ENCODE results near the gene WNT3.

WNT3 gene

GRCh38 chr17:46789610-46790009, 28.9 kb downstream of the WNT3 start:
- in situ Hi-C loops (cut with MboI; ENCODE audit: low sequenced_read_pairs), result no loop called here

DNA sequence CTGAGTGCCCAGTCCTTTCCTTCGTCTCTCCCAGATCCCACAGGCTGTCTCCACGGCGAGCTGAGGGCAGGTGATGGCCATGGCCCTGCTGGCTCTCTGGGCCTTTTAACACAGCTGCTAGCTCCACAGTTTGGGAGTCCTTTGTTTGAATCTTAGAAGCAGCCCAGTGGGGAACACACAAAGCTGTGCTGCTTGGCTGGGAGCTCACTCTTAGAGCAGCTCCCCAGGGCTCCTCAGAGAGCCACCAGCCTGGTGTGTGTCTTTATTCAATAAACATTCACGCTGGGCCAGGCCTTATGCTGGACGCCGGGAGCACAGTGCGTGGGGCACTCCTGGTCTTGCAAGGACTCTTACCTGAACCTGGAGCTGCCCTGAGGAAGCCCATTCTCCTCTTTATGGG, 29.7 kb downstream of the WNT3 start:
- in situ Hi-C loops (cut with MboI; ENCODE audit: low sequenced_read_pairs), result no loop called here

- in situ Hi-C loops (cut with MboI; ENCODE audit: low sequenced_read_pairs), result no loop called here
Measured at GRCh38 chr17:46788300-46788699, 30.2 kb downstream of the WNT3 start.

DNA sequence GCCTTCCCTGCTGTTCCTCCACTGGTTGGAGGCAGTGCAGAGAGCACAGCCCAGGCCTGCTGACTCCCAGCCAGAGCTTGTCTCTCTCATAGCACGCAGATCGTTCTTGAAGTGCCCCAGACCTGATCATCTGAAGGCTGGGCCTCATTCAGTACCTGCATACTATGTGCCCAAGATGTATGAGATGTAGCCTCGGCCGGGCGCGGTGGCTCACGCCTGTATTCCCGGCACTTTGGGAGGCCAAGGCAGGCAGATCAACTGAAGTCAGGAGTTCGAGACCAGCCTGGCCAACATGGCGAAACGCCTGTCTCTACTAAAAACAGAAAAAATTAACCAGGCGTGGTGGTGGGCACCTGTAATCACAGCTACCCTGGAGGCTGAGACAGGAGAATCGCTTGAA, 31.0 kb downstream of the WNT3 start:
- in situ Hi-C loops (cut with MboI; ENCODE audit: low sequenced_read_pairs), result no loop called here

- in situ Hi-C loops (cut with MboI; ENCODE audit: low sequenced_read_pairs), result no loop called here
Measured at GRCh38 chr17:46785696-46786095, 32.8 kb downstream of the WNT3 start.

DNA sequence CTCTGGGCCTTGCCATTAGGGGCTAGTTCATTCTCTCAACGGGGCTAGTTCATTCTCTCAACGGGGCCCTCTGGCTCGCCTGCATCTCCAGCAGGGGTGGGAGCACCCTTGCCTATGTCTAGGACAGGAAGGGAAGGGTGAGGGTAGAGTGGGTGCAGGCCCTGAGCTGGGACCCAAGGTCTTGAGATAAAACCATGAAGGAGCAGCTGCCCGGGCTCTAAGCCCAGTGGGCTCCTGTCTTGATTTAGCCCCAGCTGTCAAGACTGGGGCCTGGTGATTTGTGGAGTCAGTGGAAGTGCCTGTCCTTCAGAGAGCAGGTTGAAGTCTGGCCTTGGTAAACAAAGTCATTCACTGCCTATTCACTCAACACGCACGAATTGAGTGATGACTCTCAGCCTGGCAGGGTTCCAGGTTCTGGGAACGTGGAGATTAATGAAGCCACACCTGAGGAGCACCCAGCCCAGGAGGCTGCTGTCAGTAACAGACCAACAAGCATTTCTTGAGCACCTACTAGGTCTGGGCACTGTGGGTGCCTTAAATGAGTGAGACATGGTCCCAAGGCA, 35.4 kb downstream of the WNT3 start:
- in situ Hi-C loops (cut with MboI; ENCODE audit: low sequenced_read_pairs), result no loop called here

DNA sequence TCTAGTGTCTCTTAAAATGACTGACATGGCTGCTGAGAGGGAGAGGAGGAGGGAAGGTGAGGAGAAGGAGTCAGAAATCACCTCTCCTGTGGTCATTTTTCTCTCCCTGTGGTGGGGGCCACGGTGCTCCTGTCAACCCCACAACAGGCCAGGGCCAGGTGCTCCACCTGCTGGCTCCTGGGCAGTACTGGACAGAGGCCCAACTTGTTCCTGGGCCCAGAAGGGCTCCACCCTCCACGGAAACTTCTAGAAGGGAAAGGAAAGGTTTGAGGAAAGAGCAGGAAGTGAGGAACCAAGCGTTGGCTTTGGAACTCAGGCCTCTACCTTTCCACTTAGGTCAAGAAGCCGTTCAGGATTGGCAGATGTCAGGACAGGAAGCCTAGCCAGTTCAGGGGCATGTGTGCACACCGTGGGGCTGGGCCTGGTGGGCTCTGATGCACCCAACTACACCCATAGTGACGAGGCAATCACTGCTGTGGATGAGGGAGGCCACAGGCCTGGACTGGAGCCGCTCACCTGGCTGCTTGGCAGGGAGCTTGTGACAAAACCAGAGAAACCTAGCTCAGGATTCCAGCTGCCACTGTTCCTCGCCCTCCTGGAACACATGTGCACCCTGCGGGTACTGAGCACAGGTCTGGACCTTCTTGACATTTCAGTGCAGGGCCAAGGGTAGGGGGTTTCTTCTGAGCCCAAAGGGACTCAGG, 36.1 kb downstream of the WNT3 start:
- in situ Hi-C loops (cut with MboI; ENCODE audit: low sequenced_read_pairs), result no loop called here

DNA sequence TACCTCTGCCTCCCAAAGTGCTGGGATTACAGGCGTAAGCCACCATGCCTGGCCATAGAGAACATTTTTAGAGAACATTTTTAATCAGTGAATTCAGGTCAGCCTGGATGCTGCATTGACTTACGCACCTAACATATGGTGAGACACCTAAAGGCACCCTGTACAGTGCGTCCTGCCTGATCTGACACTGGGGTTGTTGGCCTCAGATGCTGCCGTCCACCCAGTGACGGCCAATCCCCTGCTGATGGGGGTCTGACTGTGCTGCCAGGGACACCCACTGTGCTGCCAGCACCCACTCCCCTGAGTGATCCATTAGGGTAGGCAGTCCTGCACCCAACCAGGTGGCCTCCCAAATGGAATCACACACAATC, 38.5 kb downstream of the WNT3 start:
- in situ Hi-C loops (cut with MboI; ENCODE audit: low sequenced_read_pairs), result no loop called here

DNA sequence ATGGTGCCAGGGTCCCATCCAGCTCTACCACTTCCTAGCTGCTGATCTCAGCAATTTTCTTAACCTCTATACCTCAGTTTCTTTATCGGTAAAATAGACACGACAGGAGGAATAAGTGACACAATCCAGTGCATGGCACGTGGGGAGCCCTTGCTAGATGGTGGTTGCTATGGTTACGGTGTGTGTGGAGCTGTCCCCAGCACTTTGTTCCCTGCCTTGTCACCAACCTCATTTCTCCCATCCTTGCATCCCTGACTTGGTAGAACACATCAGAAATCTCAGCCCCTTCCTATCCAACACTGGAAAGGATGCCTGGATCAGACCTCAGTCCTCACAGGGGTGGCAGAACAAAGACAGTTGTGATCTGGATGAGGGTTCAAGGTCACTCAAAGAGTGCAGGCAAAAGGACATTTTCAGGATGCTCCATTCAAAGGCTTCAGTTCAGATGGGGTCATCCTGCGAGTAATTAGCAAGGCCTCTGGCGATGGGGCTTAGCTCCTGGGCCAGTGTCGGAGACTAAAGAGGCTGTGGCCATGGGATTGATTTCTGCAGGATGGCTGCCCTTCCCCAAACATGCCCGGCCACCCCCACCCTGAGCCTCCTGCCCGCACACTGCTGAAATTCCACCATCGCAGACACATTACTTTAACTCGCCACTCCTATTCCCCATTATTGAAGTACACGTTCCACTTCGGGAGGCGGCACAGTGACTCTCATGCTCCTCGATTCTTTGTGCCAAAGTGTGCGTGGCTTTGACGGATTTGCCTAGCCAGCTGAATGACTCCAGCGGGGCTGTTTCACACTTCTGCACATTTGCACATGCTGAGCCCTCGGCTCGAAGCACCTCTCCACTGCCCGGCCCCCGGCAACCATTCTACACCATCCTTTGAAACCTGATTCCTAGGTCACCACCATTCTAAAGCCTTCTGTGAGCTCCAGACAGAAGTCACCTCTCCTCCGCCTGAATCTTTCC, 40.3 kb downstream of the WNT3 start:
- in situ Hi-C loops (cut with MboI; ENCODE audit: low sequenced_read_pairs), result no loop called here

DNA sequence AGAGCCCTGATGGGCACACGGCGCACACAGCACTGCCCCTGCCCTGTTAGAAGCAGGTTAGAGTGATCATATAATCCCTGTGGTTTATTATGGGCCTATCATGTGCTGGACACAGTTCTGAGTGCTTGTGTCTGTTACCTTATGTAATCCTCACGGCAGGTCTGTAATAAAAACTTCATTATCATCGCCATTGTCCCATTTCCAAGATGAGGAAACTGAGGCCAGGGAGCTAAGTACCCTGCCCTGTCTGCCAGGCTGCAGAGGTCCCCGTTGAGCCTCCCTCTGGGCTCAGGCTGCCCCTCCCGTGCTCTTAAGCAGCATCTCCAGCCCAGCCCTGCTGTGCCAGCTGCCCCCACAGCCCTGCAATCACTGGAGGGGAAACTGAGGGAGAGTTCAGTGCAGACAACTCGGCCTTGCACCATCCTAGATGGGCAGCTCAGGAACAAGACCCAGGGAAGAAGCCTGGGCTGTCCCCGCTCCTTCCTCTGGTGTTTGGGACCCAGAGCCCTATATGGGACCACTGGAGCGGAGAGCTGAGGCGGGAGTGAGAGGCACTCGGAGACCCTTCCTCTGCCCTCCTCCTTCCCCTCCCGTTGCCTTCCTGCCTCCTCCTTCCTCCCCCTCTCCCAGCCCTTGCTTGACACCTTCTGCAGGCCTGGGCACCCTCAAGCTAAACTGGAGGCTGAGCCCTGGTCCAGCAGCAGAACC, 42.0 kb downstream of the WNT3 start:
- in situ Hi-C loops (cut with MboI; ENCODE audit: low sequenced_read_pairs), result no loop called here

GRCh38 chr17:46774108-46774737, 44.3 kb downstream of the WNT3 start:
- in situ Hi-C loops (cut with MboI; ENCODE audit: low sequenced_read_pairs), result no loop called here

- in situ Hi-C loops (cut with MboI; ENCODE audit: low sequenced_read_pairs), result no loop called here
Measured at GRCh38 chr17:46773676-46774075, 44.8 kb downstream of the WNT3 start.

GRCh38 chr17:46773221-46773605, 45.3 kb downstream of the WNT3 start:
- in situ Hi-C loops (cut with MboI; ENCODE audit: low sequenced_read_pairs), result no loop called here

GRCh38 chr17:46772475-46773220, 45.8 kb downstream of the WNT3 start:
- in situ Hi-C loops (cut with MboI; ENCODE audit: low sequenced_read_pairs), result no loop called here

DNA sequence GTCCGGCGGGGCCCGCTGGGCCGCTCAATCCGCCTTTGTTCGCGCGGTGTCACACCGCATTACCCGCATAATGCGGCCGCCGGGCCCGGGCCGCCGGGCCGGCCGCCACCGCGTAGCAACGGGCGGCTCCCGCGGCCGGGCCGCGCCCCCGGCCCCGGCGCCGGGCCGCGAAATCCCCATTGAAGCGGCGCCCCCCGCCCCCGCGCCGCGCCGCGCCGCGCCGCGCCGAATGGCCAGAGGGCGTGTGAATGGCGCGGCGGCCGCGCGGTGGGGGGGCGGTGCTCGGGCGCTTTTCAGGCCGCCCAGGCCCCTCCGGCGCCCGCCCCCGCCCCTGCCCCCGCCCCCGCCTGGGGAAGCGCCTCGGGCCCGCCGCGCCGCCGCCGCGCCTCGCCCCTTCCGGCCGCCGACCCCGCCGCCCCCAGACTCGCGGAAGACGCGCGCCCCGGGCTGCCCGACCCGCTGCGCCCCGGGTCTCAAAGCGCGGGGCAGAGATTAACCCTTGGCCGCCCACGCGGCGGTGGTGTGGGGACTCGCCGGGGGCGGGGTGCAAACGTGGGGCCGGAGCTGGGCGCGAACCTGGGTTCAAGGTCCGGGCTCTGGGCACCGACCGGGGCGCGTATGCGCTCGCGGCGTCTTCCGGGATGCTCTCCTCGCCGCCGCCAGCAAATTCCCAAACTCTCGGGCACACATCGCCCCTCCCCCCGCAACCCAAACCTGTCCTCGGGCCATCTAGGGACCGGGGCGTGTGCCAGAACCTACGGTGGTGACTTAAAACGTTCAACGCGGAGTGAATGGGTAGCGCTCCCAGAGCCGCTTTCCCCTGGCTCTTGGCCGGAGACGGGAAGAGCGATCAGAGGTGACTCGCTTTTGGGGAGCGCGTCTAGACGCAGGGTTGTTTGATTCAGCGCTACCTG, 46.7 kb downstream of the WNT3 start:
- in situ Hi-C loops (cut with MboI; ENCODE audit: low sequenced_read_pairs), result no loop called here

DNA sequence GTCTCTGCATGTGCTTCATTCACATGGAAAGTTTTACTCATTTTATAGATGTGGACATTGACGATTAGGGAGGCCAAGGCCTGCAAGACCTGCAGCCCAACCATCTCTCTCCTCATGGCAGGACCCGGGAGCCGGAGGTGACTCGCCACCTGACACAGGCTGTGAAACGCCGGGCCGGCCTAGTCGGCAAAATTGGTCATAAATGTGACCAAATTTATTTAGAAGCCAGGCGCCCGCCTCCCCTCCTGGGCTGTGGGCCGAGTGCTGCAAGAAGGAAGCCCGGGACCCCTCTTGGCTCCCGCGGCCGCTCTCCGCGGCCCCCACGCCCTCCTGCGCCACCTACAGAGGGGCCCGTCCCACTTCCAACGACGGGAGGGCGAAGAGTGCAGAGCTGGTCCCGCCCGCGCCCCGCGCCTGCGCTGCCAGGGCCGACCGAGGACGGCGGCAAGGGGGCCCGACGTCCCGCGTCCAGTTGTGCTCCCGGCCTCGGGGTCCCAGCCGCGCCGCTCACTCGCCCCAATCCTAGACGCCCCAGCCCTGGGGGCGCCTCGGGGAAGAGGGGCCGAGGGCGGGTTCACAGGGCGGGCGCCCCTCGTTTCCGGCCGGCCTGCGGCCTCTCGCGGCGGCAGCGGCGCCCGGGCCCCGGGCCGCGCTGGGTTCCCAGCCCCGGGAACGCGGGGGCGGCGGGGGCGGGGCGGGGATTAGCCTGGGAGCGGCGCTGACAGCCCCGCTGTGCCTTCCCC, 47.5 kb downstream of the WNT3 start:
- in situ Hi-C loops (cut with MboI; ENCODE audit: low sequenced_read_pairs), result no loop called here

GRCh38 chr17:46770439-46770817, 48.1 kb downstream of the WNT3 start:
- in situ Hi-C loops (cut with MboI; ENCODE audit: low sequenced_read_pairs), result no loop called here

All from HL-60/S4 (cell line).